Testis (tissue), 2 donors: ENCODE results near the gene ZNF791.

Experiments
- POLR2A ChIP-seq: fragments of 450-650 bp; IDR thresholded peaks from one replicate; pipeline ENCODE4 v1.6.1; 2017; ENCODE audit warnings: antibody characterized with exemption, mild to moderate bottlenecking, moderate library complexity
- TF ChIP-seq, protein P1 (sequence below), 3 experiments: fragments of 450-650 bp in 2 of 3; fragments of 200-600 bp in 1 of 3; sonication (generic) in 1 of 3; IDR thresholded peaks; one replicate each; pipeline ENCODE4 v1.5.1; 2016 to 2019; ENCODE audit warnings: antibody characterized with exemption in 3 of 3, mild to moderate bottlenecking in 2 of 3, moderate library complexity in 1 of 3

DNA sequence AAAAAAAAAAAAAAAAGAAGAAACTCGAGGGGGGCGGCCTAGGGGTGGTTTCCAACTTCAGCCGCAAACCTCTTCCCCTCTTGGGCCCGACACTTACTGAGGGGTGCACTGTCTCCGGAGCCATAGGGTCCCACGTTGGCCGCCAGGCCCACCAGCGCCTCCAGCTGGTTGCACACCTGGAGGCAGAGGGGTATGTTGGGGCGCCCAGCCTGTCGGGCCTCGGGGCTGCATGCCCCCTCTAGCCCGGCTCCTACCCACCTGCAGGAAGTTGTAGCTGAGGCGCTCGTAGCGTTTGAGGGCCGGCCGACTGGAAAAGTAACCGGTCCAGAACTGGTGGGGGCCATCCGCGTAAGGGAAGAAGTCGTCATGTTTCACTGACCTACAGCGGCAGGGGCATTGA is 47.2 kb downstream of the ZNF791 start:
- TF ChIP-seq, protein P1, sequence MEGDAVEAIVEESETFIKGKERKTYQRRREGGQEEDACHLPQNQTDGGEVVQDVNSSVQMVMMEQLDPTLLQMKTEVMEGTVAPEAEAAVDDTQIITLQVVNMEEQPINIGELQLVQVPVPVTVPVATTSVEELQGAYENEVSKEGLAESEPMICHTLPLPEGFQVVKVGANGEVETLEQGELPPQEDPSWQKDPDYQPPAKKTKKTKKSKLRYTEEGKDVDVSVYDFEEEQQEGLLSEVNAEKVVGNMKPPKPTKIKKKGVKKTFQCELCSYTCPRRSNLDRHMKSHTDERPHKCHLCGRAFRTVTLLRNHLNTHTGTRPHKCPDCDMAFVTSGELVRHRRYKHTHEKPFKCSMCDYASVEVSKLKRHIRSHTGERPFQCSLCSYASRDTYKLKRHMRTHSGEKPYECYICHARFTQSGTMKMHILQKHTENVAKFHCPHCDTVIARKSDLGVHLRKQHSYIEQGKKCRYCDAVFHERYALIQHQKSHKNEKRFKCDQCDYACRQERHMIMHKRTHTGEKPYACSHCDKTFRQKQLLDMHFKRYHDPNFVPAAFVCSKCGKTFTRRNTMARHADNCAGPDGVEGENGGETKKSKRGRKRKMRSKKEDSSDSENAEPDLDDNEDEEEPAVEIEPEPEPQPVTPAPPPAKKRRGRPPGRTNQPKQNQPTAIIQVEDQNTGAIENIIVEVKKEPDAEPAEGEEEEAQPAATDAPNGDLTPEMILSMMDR (IDR thresholded peaks at IDR 0.05) = no peak
- no peak for TF ChIP-seq POLR2A
